Lower leg skin (tissue), 3 donors: Measurements from ENCODE around the gene JPH3.

Experiments used
- POLR2A ChIP-seq, 2 donors: fragments of 450-650 bp; IDR thresholded peaks; one replicate each; pipeline ENCODE4 v1.6.1; 2016 to 2017; ENCODE audit warnings: antibody characterized with exemption in 2 of 2, mild to moderate bottlenecking in 1 of 2, moderate library complexity in 1 of 2
- TF ChIP-seq, protein P1 (sequence below), 3 donors: fragments of 450-650 bp; IDR thresholded peaks; one replicate each; pipeline ENCODE4 v1.5.1; 2016; ENCODE audit warnings: antibody characterized with exemption in 3 of 3, mild to moderate bottlenecking in 3 of 3, moderate library complexity in 2 of 3

DNA sequence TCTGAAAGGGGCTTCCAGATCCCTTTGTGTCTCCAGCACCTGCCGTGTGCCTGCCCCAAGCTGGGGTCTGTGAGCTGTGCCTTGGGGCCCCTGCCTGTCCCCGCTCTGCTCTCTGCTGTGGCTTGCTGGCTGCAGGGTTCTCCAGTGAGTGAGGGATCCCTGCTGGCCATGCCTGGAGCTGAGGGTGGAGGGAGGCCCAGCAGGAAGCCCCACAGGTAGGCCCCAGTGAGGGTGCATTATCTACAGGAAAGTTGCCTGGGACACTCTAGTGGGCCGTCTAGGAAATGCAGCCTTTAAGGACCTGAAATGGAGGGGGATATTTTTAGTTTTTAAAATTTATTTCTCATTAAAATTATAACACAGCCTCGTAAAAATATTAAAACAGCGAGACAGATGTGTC lies 50.9 kb downstream of the JPH3 start:
- TF ChIP-seq, protein P1, sequence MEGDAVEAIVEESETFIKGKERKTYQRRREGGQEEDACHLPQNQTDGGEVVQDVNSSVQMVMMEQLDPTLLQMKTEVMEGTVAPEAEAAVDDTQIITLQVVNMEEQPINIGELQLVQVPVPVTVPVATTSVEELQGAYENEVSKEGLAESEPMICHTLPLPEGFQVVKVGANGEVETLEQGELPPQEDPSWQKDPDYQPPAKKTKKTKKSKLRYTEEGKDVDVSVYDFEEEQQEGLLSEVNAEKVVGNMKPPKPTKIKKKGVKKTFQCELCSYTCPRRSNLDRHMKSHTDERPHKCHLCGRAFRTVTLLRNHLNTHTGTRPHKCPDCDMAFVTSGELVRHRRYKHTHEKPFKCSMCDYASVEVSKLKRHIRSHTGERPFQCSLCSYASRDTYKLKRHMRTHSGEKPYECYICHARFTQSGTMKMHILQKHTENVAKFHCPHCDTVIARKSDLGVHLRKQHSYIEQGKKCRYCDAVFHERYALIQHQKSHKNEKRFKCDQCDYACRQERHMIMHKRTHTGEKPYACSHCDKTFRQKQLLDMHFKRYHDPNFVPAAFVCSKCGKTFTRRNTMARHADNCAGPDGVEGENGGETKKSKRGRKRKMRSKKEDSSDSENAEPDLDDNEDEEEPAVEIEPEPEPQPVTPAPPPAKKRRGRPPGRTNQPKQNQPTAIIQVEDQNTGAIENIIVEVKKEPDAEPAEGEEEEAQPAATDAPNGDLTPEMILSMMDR (IDR thresholded peaks at IDR 0.05), result no peak
- TF ChIP-seq POLR2A (IDR thresholded peaks at IDR 0.05), result no peak
